HG03196 (cell line): ENCODE data around the gene MAPT.
"Not testable (repeated sequence)": the region's sequence is repeated elsewhere in the genome, so short reads cannot be mapped to it uniquely, and the experiment has no call there.

Experiments
- ATAC-seq: cut with Tn5 transposase; IDR thresholded peaks from one replicate; pipeline ENCODE4 v1.9.1; 2021; ENCODE audit not compliant: unreplicated experiment

Gene MAPT

GRCh38 chr17:45949755-45950320, 55.5 kb downstream of the MAPT start:
- ATAC-seq: no peak

DNA sequence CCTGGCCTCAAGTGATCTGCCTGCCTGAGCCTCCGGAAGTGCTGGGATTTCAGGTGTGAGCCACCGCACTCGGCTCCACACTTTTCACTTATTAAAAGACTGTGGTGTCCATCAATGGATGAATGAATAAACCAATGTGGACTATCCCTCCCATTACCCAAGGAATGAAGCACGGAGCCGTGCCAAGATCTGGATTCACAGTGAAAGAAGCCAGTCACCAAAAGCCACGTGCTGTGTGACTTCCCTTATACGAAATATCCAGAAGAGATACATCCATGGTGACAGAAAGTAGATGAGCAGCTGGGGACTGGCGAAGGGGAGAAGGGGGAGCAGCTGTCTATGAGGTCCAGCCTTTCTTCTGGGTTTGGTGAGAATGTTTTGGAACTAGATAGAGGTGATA, 56.5 kb downstream of the MAPT start:
- ATAC-seq: no peak

- ATAC-seq: no peak
Observed at GRCh38 chr17:45951403-45951802, 57.0 kb downstream of the MAPT start.

- no peak for ATAC-seq
Observed at GRCh38 chr17:45951941-45952340, 57.6 kb downstream of the MAPT start.

GRCh38 chr17:45952814-45953320, 58.5 kb downstream of the MAPT start:
- no peak for ATAC-seq

GRCh38 chr17:45953561-45953960, 59.2 kb downstream of the MAPT start:
- ATAC-seq: no peak

- no peak for ATAC-seq
Observed at GRCh38 chr17:45954914-45955313, 60.6 kb downstream of the MAPT start.

GRCh38 chr17:45955326-45955725, 61.0 kb downstream of the MAPT start:
- ATAC-seq: no peak

- no peak for ATAC-seq
Observed at GRCh38 chr17:45956090-45956489, 61.7 kb downstream of the MAPT start.

GRCh38 chr17:45956746-45957145, 62.4 kb downstream of the MAPT start:
- ATAC-seq: not testable (repeated sequence)

GRCh38 chr17:45958307-45958706, 64.0 kb downstream of the MAPT start:
- ATAC-seq: no peak

DNA sequence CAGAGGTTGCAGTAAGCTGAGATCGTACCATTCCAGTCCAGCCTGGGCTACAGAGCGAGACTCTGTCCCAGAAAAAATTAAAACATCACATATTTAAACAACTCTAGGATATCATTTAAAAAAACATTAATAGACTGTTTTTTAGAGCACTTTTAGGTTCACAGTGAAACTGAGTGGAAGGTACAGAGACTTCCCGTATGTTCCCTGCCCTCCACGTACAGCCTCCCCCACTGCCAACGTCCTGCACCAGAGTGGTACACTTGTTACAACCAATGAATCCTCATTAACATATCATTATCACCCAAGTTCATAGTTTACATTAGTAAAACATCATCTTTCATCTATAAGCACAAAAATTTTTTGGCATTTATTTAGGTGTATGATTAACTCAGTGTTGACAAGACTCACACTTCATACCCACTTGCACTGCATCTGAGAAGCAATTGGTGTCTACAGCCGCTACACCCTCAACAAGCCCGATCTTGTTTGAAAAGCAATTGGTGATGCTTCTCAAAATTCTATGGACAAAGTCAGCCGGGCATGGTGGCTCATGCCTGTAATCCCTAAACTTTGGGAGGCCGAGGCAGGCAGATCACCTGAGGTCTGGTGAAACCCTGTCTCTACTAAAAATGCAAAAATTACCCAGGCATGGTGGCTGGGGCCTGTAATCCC, 64.8 kb downstream of the MAPT start:
- ATAC-seq: no peak

- no peak for ATAC-seq
Observed at GRCh38 chr17:45960311-45960710, 66.0 kb downstream of the MAPT start.

DNA sequence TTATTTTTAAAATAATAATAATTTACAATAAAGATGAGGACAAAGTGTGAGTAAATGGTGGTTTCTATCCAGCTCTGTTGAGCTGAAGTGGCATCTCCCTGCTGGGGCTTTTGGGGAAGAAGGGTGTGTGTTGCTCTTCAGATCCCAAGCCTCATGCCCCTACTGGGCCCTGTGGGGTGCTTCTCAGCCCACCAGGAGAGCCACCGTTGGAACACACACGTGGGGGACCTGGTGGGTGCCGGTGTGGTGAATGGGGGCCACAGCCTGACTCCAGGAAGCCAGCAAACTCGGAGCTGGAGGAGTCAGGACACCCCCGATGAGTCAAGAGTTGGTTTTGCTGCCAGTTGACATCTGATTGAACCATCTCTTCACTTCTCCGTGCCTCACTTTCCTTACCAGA, 66.9 kb downstream of the MAPT start:
- ATAC-seq: no peak

DNA sequence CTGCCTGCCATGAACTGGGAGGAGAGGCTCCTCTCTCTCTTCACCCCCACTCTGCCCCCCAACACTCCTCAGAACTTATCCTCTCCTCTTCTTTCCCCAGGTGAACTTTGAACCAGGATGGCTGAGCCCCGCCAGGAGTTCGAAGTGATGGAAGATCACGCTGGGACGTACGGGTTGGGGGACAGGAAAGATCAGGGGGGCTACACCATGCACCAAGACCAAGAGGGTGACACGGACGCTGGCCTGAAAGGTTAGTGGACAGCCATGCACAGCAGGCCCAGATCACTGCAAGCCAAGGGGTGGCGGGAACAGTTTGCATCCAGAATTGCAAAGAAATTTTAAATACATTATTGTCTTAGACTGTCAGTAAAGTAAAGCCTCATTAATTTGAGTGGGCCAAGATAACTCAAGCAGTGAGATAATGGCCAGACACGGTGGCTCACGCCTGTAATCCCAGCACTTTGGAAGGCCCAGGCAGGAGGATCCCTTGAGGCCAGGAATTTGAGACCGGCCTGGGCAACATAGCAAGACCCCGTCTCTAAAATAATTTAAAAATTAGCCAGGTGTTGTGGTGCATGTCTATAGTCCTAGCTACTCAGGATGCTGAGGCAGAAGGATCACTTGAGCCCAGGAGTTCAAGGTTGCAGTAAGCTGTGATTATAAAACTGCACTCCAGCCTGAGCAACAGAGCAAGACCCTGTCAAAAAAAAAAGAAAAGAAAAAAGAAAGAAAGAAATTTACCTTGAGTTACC, 68.0 kb downstream of the MAPT start:
- ATAC-seq: no peak

DNA sequence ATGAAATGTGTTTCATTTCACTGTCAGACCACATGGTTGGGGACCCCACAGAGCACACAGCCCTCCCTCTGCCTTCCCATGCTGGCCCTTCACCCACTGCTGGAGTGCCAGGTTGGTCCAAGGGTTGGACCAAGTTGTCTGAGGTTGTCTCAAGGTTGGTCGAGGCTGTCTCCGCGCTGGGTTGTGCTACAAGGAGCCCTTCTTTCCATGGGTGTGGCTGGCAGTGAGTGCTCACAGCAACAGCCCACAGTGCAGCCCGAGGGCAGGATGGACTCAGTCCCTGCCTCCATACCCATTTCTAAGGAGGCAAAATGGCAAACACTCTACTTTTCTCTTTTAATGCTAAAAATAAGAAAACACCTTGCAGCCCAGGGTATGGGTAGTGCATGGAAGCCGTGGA, 68.9 kb downstream of the MAPT start:
- ATAC-seq: no peak

DNA sequence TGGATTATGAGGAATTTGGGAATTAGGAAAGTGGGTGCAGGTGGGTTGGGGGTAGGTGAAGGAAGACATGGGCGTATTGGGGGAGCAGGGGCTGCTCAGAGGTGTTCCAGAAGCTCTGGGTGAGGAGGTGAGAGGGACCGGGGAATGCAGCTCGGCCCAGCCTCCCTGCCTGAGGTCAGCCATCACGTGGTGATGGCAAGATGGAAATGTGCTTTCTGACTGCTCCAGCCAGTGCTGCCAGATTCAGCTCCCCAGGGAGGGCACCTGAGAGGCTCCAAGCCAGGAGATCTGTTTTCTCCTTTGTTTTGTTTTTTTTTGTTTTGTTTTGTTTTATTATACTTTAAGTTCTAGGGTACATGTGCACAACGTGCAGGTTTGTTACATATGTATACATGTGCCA, 69.5 kb downstream of the MAPT start:
- ATAC-seq: no peak

- no peak for ATAC-seq
Observed at GRCh38 chr17:45964634-45965033, 70.3 kb downstream of the MAPT start.

GRCh38 chr17:45965812-45966211, 71.5 kb downstream of the MAPT start:
- ATAC-seq: no peak

- no peak for ATAC-seq
Observed at GRCh38 chr17:45966606-45967280, 72.4 kb downstream of the MAPT start.

- ATAC-seq: no peak
Observed at GRCh38 chr17:45967378-45967777, 73.0 kb downstream of the MAPT start.

- no peak for ATAC-seq
Observed at GRCh38 chr17:45968732-45969131, 74.4 kb downstream of the MAPT start.
